Uterus (tissue), 4 donors: ENCODE results near the gene GRIN2A. TPM values are rescaled to one million over a fixed set of nuclear protein-coding genes. Genes with fewer than 3 reads are reported as not detected.

Source experiments
- DNase-seq, 2 donors: peaks; one replicate each; pipeline ENCODE4 v3.0.0-alpha.2; 2019 to 2020
- H3K27ac ChIP-seq, 2 donors: fragments of 200-600 bp; sonication (generic); 1 replicate in 1 of 2; 2 replicates in 1 of 2; pipeline ENCODE4 v1.5.1; 2016 to 2018
- H3K27me3 ChIP-seq, 2 donors: fragments of 200-600 bp; sonication (generic); one replicate each; pipeline ENCODE4 v1.5.1; 2018 to 2019; ENCODE audit warnings: control low read depth in 1 of 2
- H3K36me3 ChIP-seq, 2 donors: fragments of 200-600 bp; sonication (generic); one replicate each; pipeline ENCODE4 v1.5.1; 2019; ENCODE audit warnings: control low read depth in 1 of 2
- H3K4me1 ChIP-seq, 2 donors: fragments of 200-600 bp; sonication (generic); one replicate each; pipeline ENCODE4 v1.5.1; 2018 to 2019; ENCODE audit warnings: control low read depth in 1 of 2
- H3K4me3 ChIP-seq, 2 donors: fragments of 200-600 bp; sonication (generic); 1 replicate in 1 of 2; 2 replicates in 1 of 2; pipeline ENCODE4 v1.5.1; 2018 to 2019; ENCODE audit warnings: mild to moderate bottlenecking in 1 of 2
- H3K9me3 ChIP-seq, 2 donors: fragments of 200-600 bp; sonication (generic); one replicate each; pipeline ENCODE4 v1.5.1; 2019; ENCODE audit warnings: control low read depth in 1 of 2
- POLR2A ChIP-seq, 2 donors: fragments of 450-650 bp; IDR thresholded peaks; one replicate each; pipeline ENCODE4 v1.6.1; 2016; ENCODE audit warnings: antibody characterized with exemption in 2 of 2, mild to moderate bottlenecking in 1 of 2, moderate library complexity in 1 of 2
- intact Hi-C: fragments of 100-400 bp; cut with DNase I; formaldehyde crosslinking; loops from one replicate; pipeline ENCODE4 v1.15.1; 2023; ENCODE audit warnings: low total_unique reads
- total RNA-seq, 4 donors: library from RNA; depleted of rRNA in 3 of 4; stranded (reverse); fragments of >200 nt in 3 of 4; gene quantifications; one replicate each; pipeline versions ENCODE4 v1.1.0 to v1.2.4, GENCODE V29; 2014 to 2023
- TF ChIP-seq, protein P1 (sequence below), 4 experiments: fragments of 200-600 bp in 2 of 4; fragments of 450-650 bp in 2 of 4; sonication (generic) in 2 of 4; IDR thresholded peaks; one replicate each; pipeline ENCODE4 v1.5.1; 2016 to 2019; ENCODE audit warnings: antibody characterized with exemption in 4 of 4, mild to moderate bottlenecking in 2 of 4, moderate library complexity in 1 of 4
- donor health status: DM: yes; HTN: yes; CAD: no.

GRIN2A gene
- total RNA-seq, 4 donors from 2014 or later, result under 0.01 to 2.4 (median 0.56) TPM

DNA sequence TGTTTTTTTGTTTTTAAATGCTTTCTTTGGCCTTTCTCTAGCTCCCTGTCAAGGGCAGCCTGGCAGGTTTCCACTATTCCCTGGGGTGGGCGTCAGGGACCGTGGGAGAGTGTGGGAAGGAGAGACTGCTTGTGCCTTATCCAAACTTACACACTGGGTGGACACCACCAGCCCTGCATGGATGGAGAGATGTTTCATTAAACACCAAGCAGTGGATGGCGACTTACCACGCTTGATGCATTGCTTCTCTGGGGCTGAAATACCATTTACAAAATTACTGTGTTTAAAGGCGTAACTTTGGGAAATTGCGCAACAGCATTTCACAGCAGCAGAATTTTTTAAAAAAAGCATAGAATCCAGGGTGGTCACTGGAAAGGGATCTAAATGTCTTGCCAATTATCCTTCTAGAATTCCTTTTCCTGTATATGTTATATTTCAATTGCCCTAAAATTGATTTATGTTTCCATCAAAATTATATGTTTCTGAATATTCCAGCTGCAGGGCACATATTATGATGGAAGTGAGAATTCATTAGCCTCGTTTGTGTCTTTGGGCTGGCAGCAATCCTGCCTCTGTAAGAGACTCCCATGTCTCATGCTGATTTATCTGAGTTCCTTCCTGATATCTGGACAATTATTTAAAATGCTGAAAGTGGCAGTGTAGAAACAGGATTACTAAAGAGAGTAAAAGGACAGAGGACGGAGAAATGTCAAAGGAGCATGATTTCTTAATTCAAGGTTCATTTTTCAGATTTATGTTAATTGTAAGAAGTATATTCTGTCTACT, 247.3 kb downstream of the GRIN2A start:
- TF ChIP-seq, protein P1, sequence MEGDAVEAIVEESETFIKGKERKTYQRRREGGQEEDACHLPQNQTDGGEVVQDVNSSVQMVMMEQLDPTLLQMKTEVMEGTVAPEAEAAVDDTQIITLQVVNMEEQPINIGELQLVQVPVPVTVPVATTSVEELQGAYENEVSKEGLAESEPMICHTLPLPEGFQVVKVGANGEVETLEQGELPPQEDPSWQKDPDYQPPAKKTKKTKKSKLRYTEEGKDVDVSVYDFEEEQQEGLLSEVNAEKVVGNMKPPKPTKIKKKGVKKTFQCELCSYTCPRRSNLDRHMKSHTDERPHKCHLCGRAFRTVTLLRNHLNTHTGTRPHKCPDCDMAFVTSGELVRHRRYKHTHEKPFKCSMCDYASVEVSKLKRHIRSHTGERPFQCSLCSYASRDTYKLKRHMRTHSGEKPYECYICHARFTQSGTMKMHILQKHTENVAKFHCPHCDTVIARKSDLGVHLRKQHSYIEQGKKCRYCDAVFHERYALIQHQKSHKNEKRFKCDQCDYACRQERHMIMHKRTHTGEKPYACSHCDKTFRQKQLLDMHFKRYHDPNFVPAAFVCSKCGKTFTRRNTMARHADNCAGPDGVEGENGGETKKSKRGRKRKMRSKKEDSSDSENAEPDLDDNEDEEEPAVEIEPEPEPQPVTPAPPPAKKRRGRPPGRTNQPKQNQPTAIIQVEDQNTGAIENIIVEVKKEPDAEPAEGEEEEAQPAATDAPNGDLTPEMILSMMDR (IDR thresholded peaks at IDR 0.05), result no peak
- TF ChIP-seq POLR2A (IDR thresholded peaks at IDR 0.05), result no peak
- Histone ChIP-seq H3K9me3 (no peaks in the 10 kb centered on the region), H3K4me3 (no peak overlapping the region), H3K4me1 (no peaks in the 10 kb centered on the region), H3K27ac (no peak overlapping the region), H3K27me3 (peaks cover 0 to 3% of the 10 kb centered on the region in 2 donors), H3K36me3 (no peaks in the 10 kb centered on the region)
- peak in 1 of 2 donors; percentile 45 for DNase-seq
- intact Hi-C loops, result no loop called here

DNA sequence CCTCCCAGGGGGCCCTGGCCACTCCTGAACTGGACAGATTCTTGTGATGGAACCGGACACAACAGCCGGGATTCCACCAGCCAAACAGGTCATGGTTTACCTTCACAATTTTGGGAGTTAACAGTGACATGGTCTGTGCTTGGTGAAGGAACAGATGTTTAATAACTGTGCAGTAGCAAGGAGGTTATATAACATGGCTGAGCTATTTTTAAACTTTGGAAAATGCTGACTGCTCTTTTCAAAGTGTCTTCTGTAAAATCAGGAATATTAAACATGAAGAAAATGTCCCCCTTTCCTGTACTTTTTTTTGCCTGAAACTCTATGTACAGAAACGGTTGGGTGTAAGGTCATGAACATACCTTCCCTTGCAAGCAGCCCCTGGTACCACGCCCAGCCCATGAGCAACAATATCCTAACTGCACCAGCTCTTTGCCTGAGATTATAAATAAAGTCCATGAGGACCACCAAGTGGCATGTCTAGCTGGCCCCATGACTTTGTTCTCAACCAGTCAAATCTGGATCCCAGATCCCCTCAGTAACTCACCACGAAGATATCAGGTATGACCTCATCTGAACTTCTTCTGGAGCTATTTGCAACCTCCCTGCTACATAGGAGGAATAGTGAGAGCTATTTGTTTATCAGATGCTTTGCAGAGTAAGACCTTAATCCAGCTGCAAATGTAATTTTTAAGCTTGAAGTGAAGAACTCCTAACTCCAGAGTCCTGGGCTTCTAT, 249.1 kb downstream of the GRIN2A start:
- H3K4me3 ChIP-seq, result no peak overlapping the region
- TF ChIP-seq POLR2A (IDR thresholded peaks at IDR 0.05), result no peak
- TF ChIP-seq, protein P1 (IDR thresholded peaks at IDR 0.05), result no peak
- H3K36me3 ChIP-seq, result no peaks in the 10 kb centered on the region
- peaks cover 0 to 3% of the 10 kb centered on the region in 2 donors for H3K27me3 ChIP-seq
- no peaks in the 10 kb centered on the region for H3K9me3 ChIP-seq
- intact Hi-C loops, result no loop called here
- H3K27ac ChIP-seq, result no peak overlapping the region
- DNase-seq, result no peak
- no peaks in the 10 kb centered on the region for H3K4me1 ChIP-seq

GRCh38 chr16:9932000-9932399, 250.2 kb downstream of the GRIN2A start:
- H3K4me3 ChIP-seq, result no peak overlapping the region
- intact Hi-C loops, result no loop called here
- TF ChIP-seq POLR2A (IDR thresholded peaks at IDR 0.05), result no peak
- TF ChIP-seq, protein P1 (IDR thresholded peaks at IDR 0.05), result no peak

DNA sequence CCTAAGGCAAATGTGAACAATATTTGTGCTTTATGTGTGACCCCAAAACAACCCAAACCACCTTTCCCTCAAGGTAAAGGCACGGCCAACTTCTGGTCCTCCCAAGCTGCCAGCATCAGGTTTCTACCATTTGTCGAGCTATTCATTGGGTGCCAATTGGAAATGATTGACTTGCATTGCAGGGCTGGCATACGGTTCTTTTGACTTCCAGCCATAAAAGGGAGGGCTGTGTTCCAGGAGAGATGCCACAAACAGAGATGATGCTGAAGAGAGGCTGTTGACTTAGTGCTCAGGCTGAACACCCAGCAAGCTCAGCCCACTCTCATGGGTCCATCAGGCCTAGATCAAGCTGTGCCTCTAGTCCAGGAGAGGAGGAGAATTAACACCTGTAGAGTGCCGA, 252.4 kb downstream of the GRIN2A start:
- Histone ChIP-seq H3K4me3 (no peak overlapping the region), H3K27me3 (no peaks in the 10 kb centered on the region), H3K4me1 (no peaks in the 10 kb centered on the region), H3K27ac (no peak overlapping the region), H3K36me3 (no peaks in the 10 kb centered on the region), H3K9me3 (no peaks in the 10 kb centered on the region)
- intact Hi-C loops, result no loop called here
- TF ChIP-seq POLR2A (IDR thresholded peaks at IDR 0.05), result no peak
- TF ChIP-seq, protein P1 (IDR thresholded peaks at IDR 0.05), result no peak
- DNase-seq, result no peak

More at GRCh38 chr16:9932000-9932399, 250.2 kb downstream of the GRIN2A start:
- Histone ChIP-seq H3K27ac (no peak overlapping the region), H3K36me3 (no peaks in the 10 kb centered on the region), H3K9me3 (no peaks in the 10 kb centered on the region), H3K4me1 (no peaks in the 10 kb centered on the region), H3K27me3 (peaks cover 0 to 2% of the 10 kb centered on the region in 2 donors)
- DNase-seq, result no peak

GRCh38 chr16:9929313-9929712, 252.9 kb downstream of the GRIN2A start:
- Histone ChIP-seq H3K36me3 (no peaks in the 10 kb centered on the region), H3K4me3 (no peak overlapping the region), H3K9me3 (no peaks in the 10 kb centered on the region), H3K4me1 (no peaks in the 10 kb centered on the region), H3K27me3 (no peaks in the 10 kb centered on the region), H3K27ac (no peak overlapping the region)
- intact Hi-C loops, result no loop called here
- DNase-seq, result no peak
- TF ChIP-seq, protein P1 (IDR thresholded peaks at IDR 0.05), result no peak
- no peak for TF ChIP-seq POLR2A (IDR thresholded peaks at IDR 0.05)
